Panc1 (cell line): Measurements from ENCODE around the gene CDK5RAP3.

Source experiments
- POLR2AphosphoS5 ChIP-seq: IDR thresholded peaks from 2 replicates; pipeline ENCODE4 v1.6.1; 2012; ENCODE audit warnings: mild to moderate bottlenecking, low read depth, low read length, moderate library complexity
- SIN3A ChIP-seq: IDR thresholded peaks from 2 replicates; pipeline ENCODE4 v1.6.1; 2012; ENCODE audit warnings: low read depth, mild to moderate bottlenecking, low read length, moderate library complexity, borderline replicate concordance; ENCODE audit not compliant: insufficient read depth
- TCF7L2 ChIP-seq: IDR thresholded peaks from 2 replicates; pipeline ENCODE4 v1.6.1; 2011; ENCODE audit warnings: mild to moderate bottlenecking, low read depth, low read length, inconsistent platforms
- TF ChIP-seq, protein P1 (sequence below): fragments of 450-650 bp; IDR thresholded peaks from 2 replicates; pipeline ENCODE4 v1.5.1; 2017; ENCODE audit warnings: mild to moderate bottlenecking
- TF ChIP-seq, protein P2 (sequence below), 2 experiments: IDR thresholded peaks; 2 replicates each; pipeline ENCODE4 v1.6.1; 2011 to 2012; ENCODE audit warnings: low read depth in 2 of 2, control low read depth in 1 of 2, low read length in 1 of 2, mild to moderate bottlenecking in 1 of 2, moderate library complexity in 1 of 2; ENCODE audit not compliant: insufficient read depth in 1 of 2

DNA sequence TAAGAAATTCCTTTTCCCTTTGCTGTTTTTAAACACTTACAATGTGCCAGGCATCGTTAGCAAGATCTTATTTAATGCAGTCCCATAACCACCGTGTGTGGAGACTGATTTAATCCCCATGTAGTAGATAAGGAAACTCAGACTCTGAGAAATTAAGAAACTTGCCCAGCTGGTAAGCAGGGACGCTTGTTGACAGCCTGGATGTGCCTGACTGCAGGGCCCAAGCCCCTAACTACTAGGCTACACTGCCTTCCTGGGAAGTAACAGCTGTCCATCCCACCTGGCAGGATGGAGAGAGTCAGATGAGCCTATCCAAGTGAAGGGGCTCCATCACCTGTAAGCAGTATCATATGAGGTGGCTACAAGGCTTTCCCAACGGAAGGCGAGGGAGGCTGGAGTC is 23.1 kb downstream of the CDK5RAP3 start:
- TF ChIP-seq, protein P1, sequence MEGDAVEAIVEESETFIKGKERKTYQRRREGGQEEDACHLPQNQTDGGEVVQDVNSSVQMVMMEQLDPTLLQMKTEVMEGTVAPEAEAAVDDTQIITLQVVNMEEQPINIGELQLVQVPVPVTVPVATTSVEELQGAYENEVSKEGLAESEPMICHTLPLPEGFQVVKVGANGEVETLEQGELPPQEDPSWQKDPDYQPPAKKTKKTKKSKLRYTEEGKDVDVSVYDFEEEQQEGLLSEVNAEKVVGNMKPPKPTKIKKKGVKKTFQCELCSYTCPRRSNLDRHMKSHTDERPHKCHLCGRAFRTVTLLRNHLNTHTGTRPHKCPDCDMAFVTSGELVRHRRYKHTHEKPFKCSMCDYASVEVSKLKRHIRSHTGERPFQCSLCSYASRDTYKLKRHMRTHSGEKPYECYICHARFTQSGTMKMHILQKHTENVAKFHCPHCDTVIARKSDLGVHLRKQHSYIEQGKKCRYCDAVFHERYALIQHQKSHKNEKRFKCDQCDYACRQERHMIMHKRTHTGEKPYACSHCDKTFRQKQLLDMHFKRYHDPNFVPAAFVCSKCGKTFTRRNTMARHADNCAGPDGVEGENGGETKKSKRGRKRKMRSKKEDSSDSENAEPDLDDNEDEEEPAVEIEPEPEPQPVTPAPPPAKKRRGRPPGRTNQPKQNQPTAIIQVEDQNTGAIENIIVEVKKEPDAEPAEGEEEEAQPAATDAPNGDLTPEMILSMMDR = no peak
- no peak for TF ChIP-seq TCF7L2
- TF ChIP-seq, protein P2, sequence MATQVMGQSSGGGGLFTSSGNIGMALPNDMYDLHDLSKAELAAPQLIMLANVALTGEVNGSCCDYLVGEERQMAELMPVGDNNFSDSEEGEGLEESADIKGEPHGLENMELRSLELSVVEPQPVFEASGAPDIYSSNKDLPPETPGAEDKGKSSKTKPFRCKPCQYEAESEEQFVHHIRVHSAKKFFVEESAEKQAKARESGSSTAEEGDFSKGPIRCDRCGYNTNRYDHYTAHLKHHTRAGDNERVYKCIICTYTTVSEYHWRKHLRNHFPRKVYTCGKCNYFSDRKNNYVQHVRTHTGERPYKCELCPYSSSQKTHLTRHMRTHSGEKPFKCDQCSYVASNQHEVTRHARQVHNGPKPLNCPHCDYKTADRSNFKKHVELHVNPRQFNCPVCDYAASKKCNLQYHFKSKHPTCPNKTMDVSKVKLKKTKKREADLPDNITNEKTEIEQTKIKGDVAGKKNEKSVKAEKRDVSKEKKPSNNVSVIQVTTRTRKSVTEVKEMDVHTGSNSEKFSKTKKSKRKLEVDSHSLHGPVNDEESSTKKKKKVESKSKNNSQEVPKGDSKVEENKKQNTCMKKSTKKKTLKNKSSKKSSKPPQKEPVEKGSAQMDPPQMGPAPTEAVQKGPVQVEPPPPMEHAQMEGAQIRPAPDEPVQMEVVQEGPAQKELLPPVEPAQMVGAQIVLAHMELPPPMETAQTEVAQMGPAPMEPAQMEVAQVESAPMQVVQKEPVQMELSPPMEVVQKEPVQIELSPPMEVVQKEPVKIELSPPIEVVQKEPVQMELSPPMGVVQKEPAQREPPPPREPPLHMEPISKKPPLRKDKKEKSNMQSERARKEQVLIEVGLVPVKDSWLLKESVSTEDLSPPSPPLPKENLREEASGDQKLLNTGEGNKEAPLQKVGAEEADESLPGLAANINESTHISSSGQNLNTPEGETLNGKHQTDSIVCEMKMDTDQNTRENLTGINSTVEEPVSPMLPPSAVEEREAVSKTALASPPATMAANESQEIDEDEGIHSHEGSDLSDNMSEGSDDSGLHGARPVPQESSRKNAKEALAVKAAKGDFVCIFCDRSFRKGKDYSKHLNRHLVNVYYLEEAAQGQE (IDR thresholded peaks at IDR 0.05; ENCODE audit: insufficient read depth in 1 of 2, low read depth in 2 of 2, low read length in 1 of 2) = no peak
- TF ChIP-seq SIN3A = no peak
- no peak for TF ChIP-seq POLR2AphosphoS5
